ENCODE results near the gene GRK5.

Gene GRK5

DNA sequence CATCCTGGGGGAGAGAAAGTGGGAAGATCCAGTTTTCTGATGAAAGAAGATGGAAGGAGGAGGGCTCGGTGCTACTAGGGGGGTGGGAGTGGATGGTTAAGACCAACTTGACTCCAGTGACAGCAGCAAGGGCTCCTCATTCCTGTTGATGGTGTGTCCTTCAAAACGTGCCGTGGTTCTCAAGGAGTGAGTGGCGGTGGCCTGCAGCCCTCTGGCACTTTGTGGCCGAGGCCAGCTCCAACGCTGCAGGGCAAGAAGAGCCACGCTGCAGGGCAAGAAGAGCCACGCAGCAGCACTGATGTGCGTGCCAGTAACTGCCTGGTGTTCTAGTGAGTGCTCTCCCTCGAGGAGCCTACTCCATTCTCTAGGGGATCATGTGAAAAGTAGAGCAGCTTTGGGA, 72.1 kb downstream of the GRK5 start:
- no peak for DNase-seq

DNA sequence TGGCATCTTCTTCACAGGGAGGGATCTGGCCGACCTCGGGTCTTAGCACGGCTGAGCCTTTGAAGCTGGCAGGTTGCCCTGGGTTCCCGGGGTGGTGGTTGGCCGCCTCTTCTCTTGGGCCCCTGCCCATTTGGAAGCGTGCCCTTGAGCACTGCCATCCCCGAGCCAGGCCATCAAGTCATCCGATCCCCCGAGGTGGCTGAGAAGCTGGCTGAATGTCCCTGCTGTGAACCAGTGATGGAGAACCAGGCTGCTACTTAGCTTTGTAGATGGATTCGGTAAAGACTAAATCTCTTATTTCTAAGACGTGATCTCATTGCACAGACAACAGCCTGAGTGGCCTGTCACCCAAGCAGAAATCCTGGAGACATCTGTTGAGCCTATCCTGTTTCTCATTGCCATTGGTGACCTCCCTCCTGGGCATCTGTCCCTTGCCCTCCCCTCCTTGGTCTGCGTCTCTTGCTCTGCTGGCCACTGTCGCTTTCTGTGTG, 74.3 kb downstream of the GRK5 start:
- DNase-seq: no peak

DNA sequence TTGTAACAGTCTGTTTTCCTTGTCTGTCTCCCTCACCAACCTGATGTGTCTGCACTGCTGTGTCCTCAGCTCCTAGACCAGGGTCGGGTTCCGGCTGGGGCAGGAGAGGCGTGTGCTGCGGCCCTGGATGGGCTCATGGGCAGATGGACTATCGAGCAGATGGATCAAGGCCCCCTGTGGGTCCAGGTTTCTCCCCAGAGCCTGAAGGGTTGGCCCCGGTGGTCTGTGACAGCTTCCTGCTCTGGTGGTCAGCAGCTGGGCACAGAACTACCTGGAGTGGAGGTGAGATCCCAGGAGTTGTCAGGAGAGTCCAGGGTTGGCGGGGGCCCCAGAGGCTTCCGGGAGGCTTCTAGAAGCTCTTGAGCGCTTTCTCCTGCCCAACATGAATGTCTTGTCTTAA, 75.1 kb downstream of the GRK5 start:
- DNase-seq: no peak

- no peak for DNase-seq
Measured at GRCh38 chr10:119283387-119283786, 76.0 kb downstream of the GRK5 start.

- no peak for DNase-seq
Measured at GRCh38 chr10:119283818-119284217, 76.4 kb downstream of the GRK5 start.

- DNase-seq: no peak
Measured at GRCh38 chr10:119284679-119285096, 77.3 kb downstream of the GRK5 start.

DNA sequence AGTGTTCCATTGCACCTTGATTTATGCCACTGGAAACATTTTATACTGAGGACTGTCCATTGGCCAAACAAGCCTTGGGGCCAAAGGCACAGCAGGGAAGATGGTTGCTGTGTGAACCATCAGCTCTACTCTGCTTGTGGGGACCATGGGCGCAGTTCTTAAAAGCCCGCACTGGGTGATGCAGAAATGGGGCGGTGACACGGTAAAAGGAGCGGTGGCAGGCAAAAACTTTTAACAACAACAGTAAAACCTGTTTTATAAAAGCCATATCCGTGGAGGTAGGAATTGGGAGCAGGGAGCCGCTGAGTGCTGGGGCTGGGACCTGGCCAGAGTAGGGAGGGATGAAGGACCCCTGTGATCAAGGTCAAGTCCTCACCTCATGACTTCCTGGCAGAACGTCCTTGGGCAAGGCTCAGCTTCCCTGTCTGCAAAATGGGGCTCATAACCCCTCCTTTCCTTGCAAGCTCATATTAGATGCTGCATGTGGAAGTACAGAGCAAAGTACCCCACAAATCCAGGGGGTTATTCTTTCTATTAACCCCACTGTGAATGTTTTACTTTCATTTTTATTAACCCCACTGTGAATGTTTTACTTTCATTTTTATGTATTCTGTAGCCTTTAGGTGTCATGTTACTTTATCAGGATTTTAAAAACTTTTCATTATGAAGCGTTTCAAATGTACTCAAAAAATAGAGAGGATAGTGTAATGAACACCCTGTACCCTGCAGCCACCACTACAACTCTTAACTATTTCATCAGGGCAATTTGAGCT, 78.3 kb downstream of the GRK5 start:
- no peak for DNase-seq

DNA sequence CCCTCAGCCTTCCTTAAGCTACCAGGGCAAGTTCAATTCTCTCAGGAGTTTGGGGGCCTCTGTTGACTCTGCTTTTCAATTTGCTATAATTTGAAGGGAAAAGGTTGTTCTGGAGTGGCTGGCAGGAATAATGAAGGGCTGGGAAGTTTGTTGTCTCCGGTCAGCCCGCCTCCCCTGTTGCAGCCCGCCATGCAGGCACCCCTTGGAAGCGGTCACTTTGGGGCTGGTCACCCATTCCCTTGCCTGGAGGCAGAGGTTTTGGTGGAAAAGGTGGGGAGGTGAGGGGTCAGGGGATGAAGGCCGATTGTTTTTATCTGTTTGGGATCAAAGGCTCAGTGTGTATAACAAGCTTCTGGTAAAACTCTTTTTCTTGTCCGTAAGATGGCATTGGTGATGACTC, 79.1 kb downstream of the GRK5 start:
- no peak for DNase-seq

GRCh38 chr10:119286983-119287633, 79.7 kb downstream of the GRK5 start:
- DNase-seq: no peak

GRCh38 chr10:119288574-119289001, 81.2 kb downstream of the GRK5 start:
- no peak for DNase-seq

DNA sequence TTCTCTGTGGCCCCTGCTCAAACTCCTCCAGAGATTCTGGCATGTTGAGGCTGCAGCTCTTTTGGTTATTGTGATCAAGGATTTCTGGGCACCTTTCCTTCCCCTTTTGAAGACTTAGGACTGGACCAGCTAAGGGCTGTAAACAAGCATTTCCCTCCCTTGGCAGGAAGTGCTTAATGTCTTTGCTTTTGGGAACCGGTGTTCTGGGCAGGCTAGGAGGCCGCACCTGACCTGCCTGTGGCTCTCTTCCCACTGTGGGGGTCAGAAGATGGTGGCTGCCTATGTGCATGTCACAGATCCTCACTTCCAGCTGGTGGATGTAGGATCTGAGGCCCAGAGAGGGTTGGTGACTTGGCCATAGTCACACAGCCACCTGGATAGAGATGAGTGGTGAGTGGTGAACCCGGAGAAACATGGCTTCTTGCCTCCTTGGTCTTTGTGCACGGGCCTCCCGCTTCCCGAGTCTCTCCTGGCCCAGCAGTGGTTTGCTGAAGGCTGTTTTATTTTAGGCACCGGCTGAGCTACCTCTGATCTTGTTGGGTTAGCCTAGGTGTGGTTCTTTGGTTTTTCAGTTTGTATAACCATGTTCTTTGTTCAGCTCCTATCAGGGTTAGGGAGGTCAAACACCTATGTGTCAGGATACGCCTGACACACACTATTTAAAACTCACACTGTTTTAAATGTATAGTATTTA, 82.0 kb downstream of the GRK5 start:
- DNase-seq: no peak

DNA sequence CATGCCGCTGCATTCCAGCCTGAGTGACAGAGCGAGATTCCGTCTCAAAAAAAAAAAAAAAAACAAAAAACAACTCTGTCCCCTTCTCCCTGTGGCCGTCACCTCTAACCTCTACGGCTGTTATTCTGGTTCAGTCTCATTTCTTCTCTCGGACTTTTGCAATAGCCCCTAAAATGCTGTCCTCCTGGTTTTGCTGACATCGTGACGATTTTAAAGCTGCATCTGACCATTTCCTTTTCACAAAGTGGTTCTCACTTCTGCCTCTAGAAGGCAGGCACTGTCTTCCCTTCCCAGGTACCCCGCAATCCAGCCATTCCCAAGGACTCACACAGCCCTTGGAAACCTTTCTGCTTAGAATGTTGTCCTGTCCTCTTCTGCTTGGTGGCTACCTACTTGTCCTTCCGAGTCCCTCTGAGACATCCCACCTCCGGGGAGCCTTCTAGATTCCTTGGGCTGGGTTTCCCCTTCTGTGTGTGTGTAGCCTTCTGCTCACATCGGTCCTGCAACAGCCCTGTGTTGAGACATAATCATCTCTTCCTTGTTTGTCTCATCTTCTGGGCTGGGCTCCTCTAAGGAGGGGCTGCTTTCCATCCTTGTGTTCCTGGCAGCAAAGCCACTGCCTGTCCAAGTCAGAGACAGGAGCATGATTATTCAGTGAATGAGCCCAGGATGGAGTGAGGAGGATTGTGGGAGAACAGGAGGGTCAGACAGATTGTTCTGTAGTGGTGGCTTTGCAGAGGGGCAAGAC, 83.1 kb downstream of the GRK5 start:
- DNase-seq: no peak

DNA sequence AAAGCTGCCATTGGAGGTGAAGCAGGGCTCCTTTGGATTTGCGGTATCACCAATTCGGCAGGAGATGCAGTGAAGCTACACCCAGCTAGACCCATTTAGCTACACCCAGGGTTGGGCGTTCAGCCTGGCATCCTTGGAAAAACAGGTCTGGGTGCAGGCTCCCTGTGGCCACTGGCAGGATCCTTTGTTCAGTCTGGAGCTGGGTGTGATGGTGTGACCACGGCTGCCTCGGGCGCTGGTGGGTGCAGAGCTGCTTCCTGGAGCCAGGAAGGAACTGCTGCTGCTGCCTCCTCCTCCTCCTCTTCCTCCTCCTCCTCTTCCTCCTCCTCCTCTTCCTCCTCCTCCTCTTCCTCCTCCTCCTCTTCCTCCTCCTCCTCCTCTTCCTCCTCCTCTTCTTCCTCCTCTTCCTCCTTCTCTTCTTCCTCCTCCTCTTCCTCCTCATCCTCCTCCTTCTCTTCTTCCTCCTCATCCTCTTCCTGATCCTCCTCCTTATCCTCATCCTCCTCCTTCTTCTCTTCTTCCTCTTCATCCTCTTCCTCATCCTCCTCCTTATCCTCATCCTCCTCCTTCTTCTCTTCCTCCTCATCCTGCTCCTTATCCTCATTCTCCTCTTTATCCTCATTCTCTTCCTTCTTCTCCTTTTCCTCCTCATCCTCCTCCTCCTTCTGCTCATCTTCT, 84.0 kb downstream of the GRK5 start:
- DNase-seq: no peak

GRCh38 chr10:119292968-119293760, 85.8 kb downstream of the GRK5 start:
- DNase-seq: no peak

DNA sequence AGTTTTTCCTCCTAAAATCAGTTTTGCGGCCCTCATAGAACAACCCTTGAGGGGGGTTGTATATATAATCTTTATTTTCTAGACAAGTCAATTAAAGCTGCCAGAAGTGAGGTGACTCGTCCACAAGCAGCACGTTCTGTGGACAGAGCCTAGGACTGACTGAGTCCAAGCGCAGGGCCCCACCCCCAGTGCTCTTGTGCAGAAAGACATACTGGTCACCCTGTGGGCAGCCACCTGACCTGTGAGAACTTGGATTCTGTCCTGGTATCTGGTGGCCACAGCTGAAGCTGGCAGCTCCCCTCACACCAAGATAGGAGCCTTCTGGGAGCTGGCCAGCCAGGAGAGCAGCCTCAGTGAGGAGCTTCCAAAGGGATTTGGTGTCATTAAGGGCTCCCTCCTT, 89.3 kb downstream of the GRK5 start:
- no peak for DNase-seq

DNA sequence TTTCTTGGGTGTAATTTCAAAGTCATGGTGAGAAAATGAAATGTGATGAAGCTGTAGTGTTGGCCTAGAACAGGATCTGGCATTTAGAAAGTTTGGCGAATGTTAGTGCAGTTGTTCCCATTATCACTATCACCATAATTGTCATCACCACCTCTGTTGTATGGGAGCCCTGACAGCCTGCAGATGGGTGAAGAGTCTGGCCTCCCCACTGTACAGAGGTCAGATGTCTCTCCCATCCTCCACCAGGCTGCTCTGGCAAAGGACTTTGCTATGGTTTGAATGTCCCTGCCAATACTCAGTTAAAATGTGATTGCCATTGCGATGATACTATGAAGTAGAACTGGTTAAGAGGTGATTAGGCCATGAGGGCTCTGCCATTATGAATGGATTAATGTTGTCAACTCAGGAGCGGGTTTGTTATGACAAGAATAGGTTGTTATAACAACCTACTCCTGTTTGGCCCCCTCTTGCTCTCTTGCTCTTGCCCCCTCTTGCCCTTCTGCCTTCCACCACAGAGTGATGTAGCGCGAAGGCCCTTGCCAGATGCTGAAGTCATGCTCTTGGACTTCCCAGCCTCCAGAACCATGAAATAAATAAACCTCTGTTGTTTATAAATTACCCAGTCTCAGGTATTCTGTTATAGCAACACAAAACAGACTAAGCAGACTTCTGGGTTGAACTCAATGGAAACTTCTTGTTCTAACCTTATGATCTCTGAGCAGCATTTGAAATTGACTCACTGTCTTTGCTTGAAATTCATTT, 90.0 kb downstream of the GRK5 start:
- no peak for DNase-seq

DNA sequence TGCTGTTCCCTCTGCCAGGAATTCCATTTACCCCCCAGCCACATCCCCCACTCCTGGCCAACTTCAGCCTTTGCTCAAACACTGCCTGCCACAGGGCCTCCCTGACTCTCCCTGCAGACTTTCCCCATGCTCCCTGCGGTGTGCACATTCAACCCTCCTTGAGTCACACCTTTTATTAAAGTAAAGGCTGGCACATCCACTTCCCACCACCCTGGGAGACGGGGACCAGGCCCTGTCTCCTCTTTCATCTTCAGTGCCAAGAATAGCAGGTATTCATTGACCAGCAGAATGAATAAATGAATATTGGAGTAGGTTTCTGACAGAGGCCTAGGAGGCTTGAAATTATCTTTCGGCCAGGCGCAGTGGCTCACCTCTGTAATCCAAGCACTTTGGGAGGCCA, 91.4 kb downstream of the GRK5 start:
- DNase-seq: no peak

GRCh38 chr10:119299531-119299930, 92.2 kb downstream of the GRK5 start:
- no peak for DNase-seq

DNA sequence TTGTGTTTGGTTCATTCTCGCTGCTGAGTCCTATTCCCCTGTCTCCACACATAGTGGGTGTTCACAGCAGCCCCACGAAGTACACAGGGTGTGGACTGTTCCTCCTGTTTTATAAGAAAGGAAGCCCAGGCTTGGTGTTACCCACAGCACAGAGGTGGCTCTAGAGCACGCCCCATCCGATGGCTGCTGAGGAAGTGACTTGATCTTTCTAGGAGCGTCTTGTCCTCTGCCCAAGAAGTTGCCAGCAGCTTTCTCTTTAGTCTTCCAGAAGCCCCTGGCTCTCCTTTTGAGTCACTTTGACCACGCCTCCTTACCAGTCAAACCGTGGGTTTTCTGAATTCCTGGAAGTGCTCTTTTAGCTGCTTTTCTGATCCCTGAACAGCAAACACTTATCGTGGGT, 94.0 kb downstream of the GRK5 start:
- no peak for DNase-seq

DNA sequence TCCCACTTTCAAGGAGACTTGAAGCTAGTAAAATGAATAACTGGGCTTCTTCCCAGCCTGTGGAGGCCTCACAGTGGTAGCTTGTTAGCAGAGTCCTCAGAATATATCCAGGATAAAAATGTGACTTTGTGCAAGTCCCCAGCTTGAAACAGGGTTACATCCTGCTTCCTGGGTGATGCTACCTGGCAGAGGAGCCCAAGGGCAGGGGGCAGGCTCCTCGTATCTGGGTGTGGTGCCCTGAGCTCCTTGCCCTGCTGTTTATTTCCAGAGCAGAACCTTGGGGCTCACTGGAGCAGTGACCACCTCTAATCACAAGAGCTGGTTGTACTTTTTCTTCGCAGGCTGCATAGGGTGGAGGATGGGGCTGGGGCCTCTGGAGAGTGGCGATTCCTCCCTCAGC, 94.8 kb downstream of the GRK5 start:
- no peak for DNase-seq
